Parathyroid adenoma (tissue), 2 donors: ENCODE data around the gene ERCC2.

Source experiments
- H2AFZ ChIP-seq: fragments of 300-600 bp; sonication (generic); one replicate; pipeline ENCODE4 v1.7.0; 2017; ENCODE audit warnings: antibody characterized with exemption, mild to moderate bottlenecking
- H3K27ac ChIP-seq: fragments of 300-600 bp; sonication (generic); one replicate; pipeline ENCODE4 v1.7.0; 2017
- H3K27me3 ChIP-seq: fragments of 300-600 bp; sonication (generic); one replicate; pipeline ENCODE4 v1.7.0; 2017; ENCODE audit warnings: low read length; ENCODE audit not compliant: control insufficient read depth, insufficient read depth
- H3K36me3 ChIP-seq: fragments of 300-600 bp; sonication (generic); one replicate; pipeline ENCODE4 v1.7.0; 2017; ENCODE audit warnings: low read length; ENCODE audit not compliant: control insufficient read depth, insufficient read depth
- H3K4me1 ChIP-seq: fragments of 300-600 bp; sonication (generic); one replicate; pipeline ENCODE4 v1.7.0; 2017; ENCODE audit warnings: control low read depth
- H3K4me2 ChIP-seq: fragments of 300-600 bp; sonication (generic); one replicate; pipeline ENCODE4 v1.7.0; 2017; ENCODE audit warnings: low read length
- H3K4me3 ChIP-seq: fragments of 300-600 bp; sonication (generic); one replicate; pipeline ENCODE4 v1.7.0; 2017; ENCODE audit warnings: low read depth, low read length
- H3K79me2 ChIP-seq: fragments of 300-600 bp; sonication (generic); one replicate; pipeline ENCODE4 v1.7.0; 2017; ENCODE audit warnings: control low read depth
- H3K9ac ChIP-seq: fragments of 300-600 bp; sonication (generic); one replicate; pipeline ENCODE4 v1.7.0; 2017; ENCODE audit warnings: mild to moderate bottlenecking
- H3K9me3 ChIP-seq: fragments of 300-600 bp; sonication (generic); one replicate; pipeline ENCODE4 v1.7.0; 2017; ENCODE audit warnings: low read length; ENCODE audit not compliant: control insufficient read depth
- TF ChIP-seq, protein P1 (sequence below): fragments of 300-600 bp; sonication (generic); IDR thresholded peaks from one replicate; pipeline ENCODE4 v1.7.0; 2017; ENCODE audit warnings: antibody characterized with exemption, mild to moderate bottlenecking
- donor health status: primary hyperparathyroidism.

ERCC2 gene

GRCh38 chr19:45370410-45371204 lies at the start of gene ERCC2:
Gene ERCC2, minus strand, starts transcription at chr19:45370573. Its CDS starts 33 bp downstream, at chr19:45370540.
- TF ChIP-seq, protein P1, sequence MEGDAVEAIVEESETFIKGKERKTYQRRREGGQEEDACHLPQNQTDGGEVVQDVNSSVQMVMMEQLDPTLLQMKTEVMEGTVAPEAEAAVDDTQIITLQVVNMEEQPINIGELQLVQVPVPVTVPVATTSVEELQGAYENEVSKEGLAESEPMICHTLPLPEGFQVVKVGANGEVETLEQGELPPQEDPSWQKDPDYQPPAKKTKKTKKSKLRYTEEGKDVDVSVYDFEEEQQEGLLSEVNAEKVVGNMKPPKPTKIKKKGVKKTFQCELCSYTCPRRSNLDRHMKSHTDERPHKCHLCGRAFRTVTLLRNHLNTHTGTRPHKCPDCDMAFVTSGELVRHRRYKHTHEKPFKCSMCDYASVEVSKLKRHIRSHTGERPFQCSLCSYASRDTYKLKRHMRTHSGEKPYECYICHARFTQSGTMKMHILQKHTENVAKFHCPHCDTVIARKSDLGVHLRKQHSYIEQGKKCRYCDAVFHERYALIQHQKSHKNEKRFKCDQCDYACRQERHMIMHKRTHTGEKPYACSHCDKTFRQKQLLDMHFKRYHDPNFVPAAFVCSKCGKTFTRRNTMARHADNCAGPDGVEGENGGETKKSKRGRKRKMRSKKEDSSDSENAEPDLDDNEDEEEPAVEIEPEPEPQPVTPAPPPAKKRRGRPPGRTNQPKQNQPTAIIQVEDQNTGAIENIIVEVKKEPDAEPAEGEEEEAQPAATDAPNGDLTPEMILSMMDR, result no peak
- Histone ChIP-seq H3K9ac (no peak within 1 kb of the TSS), H3K9me3 (no peaks in the 10 kb centered on the region), H3K27me3 (no peaks in the 10 kb centered on the region), H3K27ac (peak within 1 kb of the TSS; percentile 44), H3K4me1 (no peaks in the 10 kb centered on the region), H3K4me2 (peak within 1 kb of the TSS; percentile 88), H3K79me2 (peaks cover 2% of the 10 kb centered on the region), H3K36me3 (no peaks in the 10 kb centered on the region), H2AFZ (peak within 1 kb of the TSS; percentile 95), H3K4me3 (peak within 1 kb of the TSS; percentile 76)

- Histone ChIP-seq H3K9ac (no peak overlapping the region), H3K4me1 (peaks cover 4% of the 10 kb centered on the region)
Measured at GRCh38 chr19:45419895-45420294, 49.5 kb upstream of the ERCC2 start.

GRCh38 chr19:45419396-45419795 lies 49.0 kb upstream of the ERCC2 start:
- Histone ChIP-seq H3K79me2 (no peaks in the 10 kb centered on the region), H3K4me3 (no peak overlapping the region), H3K9me3 (no peaks in the 10 kb centered on the region), H3K4me2 (no peak overlapping the region), H3K27ac (no peak overlapping the region), H3K9ac (no peak overlapping the region), H3K27me3 (no peaks in the 10 kb centered on the region), H2AFZ (no peak overlapping the region), H3K4me1 (peaks cover 4% of the 10 kb centered on the region), H3K36me3 (no peaks in the 10 kb centered on the region)
- TF ChIP-seq, protein P1, result no peak

More at GRCh38 chr19:45419895-45420294, 49.5 kb upstream of the ERCC2 start:
- H3K27ac ChIP-seq, result no peak overlapping the region
- no peaks in the 10 kb centered on the region for H3K9me3 ChIP-seq
- TF ChIP-seq, protein P1, result no peak
- H3K36me3 ChIP-seq, result no peaks in the 10 kb centered on the region
- no peaks in the 10 kb centered on the region for H3K79me2 ChIP-seq
- no peak overlapping the region for H3K4me3 ChIP-seq
- H3K27me3 ChIP-seq, result no peaks in the 10 kb centered on the region
- no peak overlapping the region for H2AFZ ChIP-seq
- no peak overlapping the region for H3K4me2 ChIP-seq

DNA sequence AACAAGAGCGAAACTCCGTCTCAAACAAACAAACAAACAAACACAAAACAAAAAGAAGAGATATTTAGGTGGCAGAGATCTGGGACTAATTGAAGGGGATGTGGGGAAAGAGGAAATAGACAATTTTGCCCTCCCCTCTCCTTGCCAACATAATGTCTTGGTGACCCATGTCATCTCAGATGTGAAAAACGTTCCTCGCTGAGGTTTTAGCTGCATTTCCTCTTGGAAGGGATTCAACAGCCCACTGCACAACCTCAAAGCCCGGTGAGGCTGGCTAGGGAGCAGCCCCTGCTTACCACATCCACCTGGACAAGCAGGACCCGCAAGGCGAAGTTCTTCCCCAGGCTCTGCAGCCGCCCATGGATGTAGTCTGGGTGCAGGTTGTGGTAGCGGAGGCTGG lies 48.4 kb upstream of the ERCC2 start:
- Histone ChIP-seq H3K4me1 (no peaks in the 10 kb centered on the region), H3K9ac (no peak overlapping the region), H3K27me3 (no peaks in the 10 kb centered on the region), H3K27ac (no peak overlapping the region), H2AFZ (no peak overlapping the region), H3K9me3 (no peaks in the 10 kb centered on the region), H3K36me3 (no peaks in the 10 kb centered on the region), H3K4me3 (no peak overlapping the region), H3K79me2 (no peaks in the 10 kb centered on the region), H3K4me2 (no peak overlapping the region)
- TF ChIP-seq, protein P1, result no peak

- TF ChIP-seq, protein P1, result no peak
- H3K79me2 ChIP-seq, result no peaks in the 10 kb centered on the region
- no peaks in the 10 kb centered on the region for H3K27me3 ChIP-seq
- no peaks in the 10 kb centered on the region for H3K4me1 ChIP-seq
- no peak overlapping the region for H3K9ac ChIP-seq
- no peak overlapping the region for H3K4me3 ChIP-seq
- no peaks in the 10 kb centered on the region for H3K9me3 ChIP-seq
- H3K27ac ChIP-seq, result no peak overlapping the region
- H3K36me3 ChIP-seq, result no peaks in the 10 kb centered on the region
- no peak overlapping the region for H3K4me2 ChIP-seq
- no peak overlapping the region for H2AFZ ChIP-seq
Measured at GRCh38 chr19:45417151-45417550, 46.8 kb upstream of the ERCC2 start.
